IPS-11a (cell line): ENCODE measurements around the gene TM9SF4.
A peak's percentile ranks its signal among the peaks of the same experiment; 100 is the strongest.
"Not testable (repeated sequence)": the region's sequence is repeated elsewhere in the genome, so short reads cannot be mapped to it uniquely, and the experiment has no call there.

Experiments
- H3K4me3 ChIP-seq: one replicate; pipeline ENCODE4 v1.5.1; 2013; ENCODE audit warnings: low read depth, low read length, control low read depth

The TM9SF4 gene

DNA sequence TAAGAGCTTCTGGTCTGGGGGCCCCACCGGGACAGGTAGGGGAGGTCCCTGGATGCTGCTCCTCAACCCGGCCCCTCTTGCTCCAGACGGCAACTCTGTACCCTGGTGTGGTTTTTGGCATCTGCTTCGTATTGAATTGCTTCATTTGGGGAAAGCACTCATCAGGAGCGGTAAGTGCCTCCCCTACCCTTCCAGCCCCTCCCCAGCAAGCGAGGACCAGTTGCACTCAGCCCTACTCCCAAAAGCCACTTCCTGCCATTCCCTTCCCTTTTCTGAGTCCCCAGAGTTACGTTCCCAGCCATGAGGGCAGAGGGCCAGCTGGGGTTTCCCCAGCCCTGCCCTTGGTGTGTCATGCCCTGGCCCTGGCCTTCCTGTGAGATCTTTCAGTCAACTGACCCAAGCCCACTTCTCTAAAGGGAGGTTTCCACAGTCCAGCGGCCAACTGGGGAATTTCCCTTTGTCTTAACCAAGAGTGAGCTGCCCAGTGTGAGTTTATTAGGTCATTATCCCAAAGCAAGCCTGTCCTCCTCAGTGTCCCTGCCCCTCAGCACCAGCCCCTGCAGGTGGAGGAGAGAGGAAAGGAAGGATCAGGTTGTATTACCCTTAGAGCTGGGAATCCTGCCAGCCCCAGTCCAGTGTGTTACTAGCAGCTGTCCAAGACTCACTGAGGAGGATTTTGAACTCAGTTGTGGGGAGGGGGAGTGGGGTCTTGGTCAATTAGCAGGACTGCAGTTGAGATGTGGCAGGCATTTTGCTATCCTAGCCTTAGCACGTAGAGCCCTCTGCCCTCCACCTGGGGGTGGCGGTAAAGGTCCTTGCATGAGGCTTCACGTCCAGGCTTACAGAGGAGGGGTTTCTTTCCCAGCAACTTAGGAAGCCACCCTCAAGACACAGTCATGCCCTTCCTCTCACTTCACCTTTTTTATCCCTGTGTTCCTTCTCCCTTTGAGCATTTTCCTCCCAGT lies 45.8 kb downstream of the TM9SF4 start:
- no peak overlapping the region for H3K4me3 ChIP-seq

DNA sequence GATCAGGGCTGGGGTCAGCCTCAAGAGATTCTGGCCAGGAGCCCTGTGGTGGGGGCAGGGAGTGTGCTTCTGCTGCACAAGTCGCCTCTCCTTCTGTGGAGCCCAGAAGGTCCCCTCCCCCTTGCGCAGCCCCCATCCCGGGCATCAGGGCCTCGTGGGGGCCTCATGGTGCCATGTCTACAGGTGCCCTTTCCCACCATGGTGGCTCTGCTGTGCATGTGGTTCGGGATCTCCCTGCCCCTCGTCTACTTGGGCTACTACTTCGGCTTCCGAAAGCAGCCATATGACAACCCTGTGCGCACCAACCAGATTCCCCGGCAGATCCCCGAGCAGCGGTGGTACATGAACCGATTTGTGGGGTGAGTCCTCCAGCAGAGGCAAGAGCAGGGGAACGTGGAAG lies 48.1 kb downstream of the TM9SF4 start:
- H3K4me3 ChIP-seq, result no peak overlapping the region

DNA sequence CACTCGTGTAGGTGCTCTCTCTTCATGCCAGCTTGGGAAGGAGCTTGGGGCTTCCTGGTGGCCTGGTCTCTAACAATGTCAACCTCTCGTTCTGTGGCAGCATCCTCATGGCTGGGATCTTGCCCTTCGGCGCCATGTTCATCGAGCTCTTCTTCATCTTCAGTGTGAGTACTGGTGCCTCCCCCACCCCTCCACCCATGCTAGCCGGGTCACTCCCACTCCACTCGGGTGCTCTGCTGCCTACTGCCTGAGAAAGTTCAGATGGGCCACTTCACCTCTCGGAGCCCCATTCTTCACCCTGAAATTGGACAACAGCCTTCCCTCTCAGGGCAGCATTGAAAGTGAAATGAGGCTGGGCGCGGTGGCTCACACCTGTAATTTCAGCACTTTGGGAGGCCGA lies 48.8 kb downstream of the TM9SF4 start:
- no peak overlapping the region for H3K4me3 ChIP-seq

DNA sequence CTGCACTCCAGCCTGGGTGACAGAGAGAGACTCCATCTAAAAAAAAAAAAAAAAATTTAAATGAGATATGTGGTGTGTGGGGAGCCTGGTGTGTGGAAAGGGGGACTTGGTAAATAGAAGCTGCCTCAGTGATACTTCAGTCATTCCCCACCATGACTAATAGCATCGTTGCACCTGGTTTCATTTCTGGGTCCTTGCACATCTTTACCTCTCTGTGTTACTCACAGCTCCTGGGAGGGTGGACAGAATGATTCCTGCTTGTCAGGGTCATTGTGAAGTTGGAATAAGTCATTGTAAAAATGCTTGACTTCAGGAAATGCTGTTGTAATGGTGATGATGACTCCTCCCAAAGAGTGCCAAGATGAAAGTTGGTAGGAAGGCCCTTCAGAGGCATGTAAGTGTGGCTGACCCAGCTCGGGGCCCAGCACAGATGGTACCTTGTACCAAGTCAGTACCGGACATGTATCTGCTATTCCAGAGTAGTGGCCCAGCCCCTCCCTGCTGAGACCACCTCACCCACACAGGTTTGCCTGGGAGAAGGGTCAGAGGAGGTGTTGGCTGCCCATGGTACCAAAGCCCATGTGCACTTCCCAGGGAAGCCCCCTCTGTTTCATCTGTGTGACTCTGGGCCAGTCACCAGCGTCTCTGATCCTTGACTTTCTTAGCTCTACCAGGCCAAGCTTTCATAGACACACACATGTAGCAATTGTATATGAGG lies 49.6 kb downstream of the TM9SF4 start:
- no peak overlapping the region for H3K4me3 ChIP-seq

DNA sequence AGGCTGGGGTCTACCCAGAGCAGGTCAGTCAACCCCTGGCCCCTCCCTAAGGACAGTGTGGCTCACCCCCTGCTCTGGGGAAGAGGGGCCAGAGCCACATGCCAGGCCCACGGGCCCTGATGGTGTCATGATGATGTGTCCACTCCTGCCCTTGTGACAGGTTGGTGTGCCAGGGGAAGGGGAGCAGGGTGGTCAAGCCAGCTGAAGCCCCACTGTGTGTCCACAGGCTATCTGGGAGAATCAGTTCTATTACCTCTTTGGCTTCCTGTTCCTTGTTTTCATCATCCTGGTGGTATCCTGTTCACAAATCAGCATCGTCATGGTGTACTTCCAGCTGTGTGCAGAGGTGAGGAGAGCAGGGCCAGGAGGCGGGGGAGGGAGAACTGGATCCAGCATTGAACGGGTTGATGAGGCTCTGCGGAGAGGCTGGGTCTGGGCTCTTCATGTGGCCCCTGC lies 50.3 kb downstream of the TM9SF4 start:
- H3K4me3 ChIP-seq, result no peak overlapping the region

DNA sequence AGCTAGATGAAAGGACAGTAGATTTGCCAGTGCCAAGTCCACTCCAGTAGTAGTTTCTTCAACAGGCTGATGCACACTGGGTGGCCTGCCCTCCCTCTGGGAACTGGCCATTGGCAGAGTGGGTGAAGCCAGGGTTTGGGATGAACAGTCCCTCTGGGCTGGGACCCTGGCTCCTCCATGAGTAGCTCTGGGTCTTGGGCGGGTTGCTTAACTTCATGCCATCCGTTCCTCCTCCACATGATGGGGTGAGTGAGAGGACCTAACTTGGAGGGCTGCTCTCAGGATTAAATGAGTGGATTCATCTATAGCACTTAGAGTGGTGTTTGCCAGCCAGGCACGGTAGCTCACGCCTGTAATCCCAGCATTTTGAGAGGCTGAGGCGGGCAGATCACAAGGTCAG lies 50.8 kb downstream of the TM9SF4 start:
- H3K4me3 ChIP-seq, result peak overlapping the region; percentile 5

DNA sequence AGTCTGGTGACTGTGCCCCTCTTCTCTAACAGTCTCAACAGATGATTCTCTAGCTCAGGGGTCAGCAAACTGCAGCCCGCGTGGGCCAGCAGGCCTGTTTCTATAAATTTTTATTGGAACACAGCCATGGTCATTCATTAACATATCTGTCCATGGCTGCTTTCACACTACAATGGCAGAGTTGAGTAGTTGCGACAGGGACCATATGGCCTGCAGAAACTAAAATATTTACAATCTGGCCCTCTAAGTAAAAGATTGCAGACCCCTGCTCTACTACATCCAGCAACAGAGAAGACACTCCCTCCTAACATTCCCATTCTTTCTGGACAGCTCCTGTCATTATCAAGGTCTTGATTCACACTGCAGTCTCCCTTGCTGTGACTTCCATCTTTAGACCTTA lies 52.8 kb downstream of the TM9SF4 start:
- H3K4me3 ChIP-seq, result no peak overlapping the region

DNA sequence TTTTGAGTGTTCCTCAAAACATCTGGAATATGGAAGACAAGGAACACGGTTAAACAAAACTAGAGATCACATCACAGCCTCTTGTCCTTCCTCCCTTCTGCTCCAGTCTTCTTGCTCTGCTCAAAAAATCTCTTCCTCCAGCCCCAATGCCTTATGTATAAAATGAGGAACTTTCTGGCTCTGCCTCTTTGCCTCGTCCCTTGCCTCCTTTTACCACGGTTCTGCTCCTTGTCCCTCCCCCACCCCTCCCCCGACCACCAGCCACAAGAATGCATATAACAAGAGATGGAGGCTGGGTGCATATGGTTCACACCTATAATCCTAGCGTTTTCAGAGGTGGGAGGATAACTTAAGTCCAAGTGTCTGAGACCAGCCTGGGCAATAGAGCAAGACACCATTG lies 54.4 kb downstream of the TM9SF4 start:
- H3K4me3 ChIP-seq, result no peak overlapping the region

DNA sequence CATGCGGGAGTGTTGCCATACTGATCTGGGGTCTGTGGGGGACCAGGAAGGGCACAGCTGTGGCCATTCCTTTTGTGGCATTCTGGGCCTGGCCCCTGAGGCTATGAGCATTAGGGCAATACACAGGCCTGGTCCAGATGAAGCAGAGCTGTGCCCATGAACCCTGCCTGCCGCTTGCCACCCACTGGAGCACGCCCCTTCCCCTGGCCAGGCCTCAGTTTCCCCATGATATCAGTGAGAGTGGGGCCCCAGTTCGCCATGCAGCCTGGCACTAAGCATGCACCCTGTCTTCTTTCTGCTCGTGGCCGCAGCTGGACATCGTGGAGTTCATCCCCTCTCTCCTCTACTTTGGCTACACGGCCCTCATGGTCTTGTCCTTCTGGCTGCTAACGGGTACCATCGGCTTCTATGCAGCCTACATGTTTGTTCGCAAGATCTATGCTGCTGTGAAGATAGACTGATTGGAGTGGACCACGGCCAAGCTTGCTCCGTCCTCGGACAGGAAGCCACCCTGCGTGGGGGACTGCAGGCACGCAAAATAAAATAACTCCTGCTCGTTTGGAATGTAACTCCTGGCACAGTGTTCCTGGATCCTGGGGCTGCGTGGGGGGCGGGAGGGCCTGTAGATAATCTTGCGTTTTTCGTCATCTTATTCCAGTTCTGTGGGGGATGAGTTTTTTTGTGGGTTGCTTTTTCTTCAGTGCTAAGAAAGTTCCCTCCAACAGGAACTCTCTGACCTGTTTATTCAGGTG lies 55.6 kb downstream of the TM9SF4 start:
- no peak overlapping the region for H3K4me3 ChIP-seq

DNA sequence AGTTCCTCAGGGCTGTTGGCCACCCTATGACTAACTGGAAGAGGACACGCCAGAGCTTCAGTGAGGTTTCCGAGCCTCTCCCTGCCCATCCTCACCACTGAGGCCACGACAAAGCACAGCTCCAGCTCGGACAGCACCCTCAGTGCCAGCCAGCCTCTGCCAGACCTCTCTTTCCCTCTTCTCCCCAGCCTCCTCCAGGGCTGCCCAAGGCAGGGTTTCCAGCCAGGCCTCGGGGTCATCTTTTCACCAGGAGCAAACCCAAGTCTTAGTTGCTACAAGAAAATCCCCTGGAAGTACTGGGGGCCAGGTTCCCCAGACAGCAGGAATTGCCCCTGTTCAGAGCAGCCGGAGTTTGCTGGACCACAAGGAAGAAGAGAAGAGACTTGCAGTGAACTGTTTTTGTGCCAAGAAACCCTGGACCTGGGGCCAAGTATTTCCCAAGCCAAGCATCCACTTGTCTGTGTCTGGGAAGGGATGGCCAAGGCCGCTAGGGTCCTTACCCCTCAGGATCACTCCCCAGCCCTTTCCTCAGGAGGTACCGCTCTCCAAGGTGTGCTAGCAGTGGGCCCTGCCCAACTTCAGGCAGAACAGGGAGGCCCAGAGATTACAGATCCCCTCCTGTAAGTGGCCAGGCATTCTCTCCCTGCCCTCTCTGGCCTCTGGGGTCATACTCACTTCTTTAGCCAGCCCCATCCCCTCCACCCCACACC lies 56.5 kb downstream of the TM9SF4 start:
- H3K4me3 ChIP-seq, result no peak overlapping the region

DNA sequence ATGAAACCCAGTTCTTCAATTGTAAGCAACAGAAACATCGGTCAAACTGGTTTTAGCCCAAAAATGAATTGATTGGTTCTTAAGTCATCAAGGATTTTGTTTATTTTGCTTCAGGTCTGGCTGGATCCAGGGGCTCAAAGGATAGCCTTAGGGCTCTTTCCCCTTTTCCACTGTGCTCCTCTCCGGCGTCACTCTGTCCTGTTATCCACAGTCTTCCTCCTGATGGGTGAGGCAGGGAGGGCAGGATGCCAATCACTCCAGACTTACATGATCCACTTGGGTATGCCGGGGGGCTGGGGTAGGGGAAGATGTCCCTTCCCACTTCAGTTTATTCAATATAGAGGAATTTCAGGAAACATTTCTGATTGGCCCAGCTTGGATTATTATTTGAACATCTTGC lies 58.0 kb downstream of the TM9SF4 start:
- no peak overlapping the region for H3K4me3 ChIP-seq

DNA sequence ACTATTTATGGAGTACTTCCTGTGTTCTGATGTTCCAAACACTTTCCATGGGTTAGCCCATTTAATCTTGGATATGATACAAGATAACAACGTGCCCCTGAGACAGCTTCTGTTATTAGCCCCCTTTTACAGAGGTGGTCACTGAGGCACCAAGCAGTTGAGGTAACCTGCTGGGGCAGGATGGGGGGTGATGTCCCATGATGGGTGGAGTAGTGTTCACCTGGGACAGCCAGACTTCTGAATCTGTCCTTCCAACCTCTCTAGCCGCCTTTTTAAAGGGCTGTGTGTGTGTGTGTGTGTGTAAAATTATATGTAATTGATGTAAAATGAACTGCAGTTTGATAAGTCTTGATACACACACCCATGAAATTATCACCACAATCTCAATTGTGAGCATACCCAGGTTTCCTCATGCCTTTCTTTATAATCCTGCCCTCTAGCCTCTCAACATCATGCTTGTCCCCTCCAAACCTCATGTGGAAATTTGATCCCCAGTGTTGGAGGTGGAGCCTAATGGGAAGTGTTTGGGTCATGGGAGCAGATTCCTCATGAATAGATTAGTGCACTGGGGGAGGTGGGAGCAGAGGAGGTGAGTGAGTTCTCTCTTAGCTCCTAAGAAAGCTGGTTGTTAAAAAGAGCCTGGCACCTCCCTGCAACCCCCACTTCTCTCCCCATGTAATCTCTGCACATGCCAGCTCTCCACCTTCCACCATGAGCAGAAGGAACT lies 58.8 kb downstream of the TM9SF4 start:
- H3K4me3 ChIP-seq, result no peak overlapping the region

DNA sequence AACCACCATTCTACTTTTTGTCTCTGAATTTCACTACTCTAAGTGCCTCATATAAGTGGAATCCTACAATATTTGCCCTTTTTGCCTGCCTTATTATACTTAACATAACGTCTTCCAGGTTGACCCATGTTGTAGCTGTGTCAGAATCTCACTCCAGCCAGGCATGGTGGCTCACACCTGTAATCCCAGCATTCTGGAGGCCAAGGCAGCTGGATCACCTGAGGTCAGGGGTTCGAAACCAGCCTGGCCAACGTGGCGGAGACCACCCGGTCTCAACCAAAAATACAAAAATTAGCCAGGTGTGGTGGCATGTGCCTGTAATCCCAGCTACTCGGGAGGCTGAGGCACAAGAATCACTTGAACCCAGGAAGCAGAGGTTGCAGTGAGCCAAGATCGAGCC lies 68.2 kb downstream of the TM9SF4 start:
- not testable (repeated sequence) for H3K4me3 ChIP-seq

DNA sequence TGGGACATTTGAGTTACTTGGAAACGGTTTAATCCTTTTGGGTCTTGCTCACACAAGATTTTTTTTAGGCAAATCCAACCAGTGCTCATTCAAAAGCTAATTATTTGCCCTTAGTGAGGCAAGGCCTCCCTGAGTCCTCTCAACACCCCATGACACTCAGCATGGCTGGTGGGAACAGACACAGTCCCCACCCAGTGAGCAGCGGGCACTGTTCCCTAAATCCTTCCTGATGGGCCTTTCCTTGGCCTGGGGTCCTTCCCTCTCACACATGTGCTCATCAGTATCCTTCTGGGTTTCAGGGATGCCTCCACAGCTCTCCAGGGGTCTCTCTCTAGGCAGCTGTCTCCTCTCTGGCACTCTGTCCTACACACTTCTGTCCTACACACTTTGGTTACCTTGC lies 70.0 kb downstream of the TM9SF4 start:
- no peak overlapping the region for H3K4me3 ChIP-seq

DNA sequence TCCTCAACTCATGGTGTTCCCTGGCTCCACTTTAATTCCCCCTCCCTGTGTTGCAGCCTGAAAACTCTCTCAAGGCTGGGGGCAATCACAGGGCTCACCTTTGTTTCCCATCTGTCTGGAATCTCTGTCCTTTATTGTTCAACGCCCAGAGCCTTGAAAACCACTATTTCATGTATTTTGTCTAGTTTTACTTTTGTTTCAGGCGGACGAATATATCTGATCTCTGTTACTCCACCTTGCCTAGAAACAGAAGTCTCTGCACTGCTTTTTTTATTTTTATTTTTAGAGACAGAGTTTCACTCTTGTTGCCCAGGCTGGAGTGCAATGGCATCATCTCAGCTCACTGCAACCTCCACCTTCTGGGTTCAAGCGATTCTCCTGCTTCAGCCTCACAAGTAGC lies 70.4 kb downstream of the TM9SF4 start:
- H3K4me3 ChIP-seq, result no peak overlapping the region

DNA sequence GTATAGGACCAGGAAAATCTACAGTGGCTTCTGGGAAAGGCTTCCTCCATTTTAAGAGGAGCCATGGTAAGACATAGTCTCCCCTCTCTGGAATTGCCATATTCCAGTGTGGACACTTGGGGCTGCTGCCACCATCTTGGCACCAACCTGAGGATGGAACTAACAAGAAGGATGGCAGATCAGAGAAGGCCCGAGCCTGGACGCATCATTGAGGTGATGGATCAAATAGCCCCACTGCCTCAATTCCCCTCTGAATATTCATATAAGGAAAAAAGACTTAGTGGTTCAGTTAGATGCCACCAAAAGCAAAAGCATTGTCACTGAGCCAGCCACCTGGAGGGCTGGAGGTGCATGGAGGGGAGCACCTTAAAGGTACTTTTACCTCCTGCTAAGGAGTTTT lies 72.1 kb downstream of the TM9SF4 start:
- no peak overlapping the region for H3K4me3 ChIP-seq

DNA sequence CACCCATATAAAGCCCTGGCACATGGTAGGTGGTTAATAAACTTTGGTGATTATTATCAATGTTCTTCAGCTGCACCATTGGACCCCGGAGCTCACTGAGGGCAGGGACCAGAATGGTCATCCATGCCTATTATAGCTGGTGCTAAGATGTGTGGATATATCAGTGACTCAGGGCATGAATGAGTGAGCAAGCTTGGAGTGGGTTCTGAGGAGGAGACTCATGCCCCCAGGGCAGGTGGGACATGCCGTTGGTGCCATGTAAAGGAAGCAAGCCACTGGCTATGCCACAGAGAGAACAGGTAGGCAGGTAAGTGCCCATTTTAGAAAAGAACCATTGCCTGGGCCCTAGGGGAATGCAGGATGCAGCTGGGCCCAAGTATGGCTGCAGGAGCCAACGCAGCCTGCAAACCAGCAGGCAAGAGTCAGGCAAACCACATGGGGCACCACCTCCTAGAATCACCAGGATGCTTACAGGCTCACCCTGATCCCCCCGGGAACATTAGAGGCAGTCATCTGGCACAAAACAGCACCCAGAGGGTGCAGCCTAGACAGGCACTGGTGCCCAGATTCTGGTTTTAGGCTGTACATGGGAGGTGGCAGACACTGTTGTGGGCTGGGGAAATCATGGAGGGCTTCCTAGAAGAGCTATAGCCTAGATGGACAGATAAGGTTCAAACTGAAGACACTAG lies 74.6 kb downstream of the TM9SF4 start:
- H3K4me3 ChIP-seq, result no peak overlapping the region

DNA sequence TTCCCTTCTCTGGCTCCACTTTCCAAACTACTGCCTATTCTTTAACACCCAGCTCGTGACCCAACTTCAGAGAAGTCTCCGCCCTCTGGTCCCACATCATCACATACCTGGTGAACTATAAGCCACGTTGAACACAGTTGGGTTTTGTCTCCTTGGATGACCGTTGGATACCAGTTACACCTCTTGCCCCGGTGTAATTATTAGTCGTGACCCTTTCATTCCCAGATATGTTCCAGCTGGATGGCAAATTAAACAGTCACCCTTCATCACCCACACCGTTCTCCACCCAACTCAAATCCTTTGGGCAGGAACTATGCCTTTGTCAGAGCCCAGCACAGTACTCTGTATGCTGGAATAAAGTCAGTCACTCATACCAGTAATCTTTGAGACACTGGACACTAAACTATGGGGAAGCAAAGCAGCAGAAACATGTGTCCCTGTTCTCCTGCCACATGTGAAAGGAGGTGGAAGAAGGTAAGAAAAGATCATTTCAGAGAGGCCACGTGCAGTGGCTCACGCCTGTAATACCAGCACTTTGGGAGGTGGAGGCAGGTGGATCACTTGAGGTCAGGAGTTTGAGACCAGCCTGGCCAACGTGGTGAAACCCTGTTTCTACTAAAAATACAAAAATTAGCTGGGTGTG lies 75.6 kb downstream of the TM9SF4 start:
- no peak overlapping the region for H3K4me3 ChIP-seq

DNA sequence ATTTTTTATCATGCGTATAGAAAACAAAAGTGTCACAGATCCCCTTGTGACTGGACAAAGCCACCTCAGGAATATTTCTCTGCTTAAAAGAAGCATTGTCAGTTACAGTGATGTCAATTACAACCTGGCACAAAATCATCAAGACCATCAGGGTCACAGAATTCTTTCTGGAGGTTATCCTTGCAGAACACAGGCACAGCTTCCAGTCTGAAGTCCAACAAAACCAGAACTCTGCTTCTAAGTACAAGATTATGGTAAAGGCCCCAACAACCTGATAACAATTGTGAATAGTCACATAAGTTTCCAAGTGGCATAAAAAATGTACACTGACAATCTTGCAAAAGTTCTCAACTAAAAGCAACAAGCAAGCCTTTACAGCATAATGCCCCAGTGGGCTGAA lies 77.0 kb downstream of the TM9SF4 start:
- no peak overlapping the region for H3K4me3 ChIP-seq
